Measurements from ENCODE around the gene CD248.

DNA sequence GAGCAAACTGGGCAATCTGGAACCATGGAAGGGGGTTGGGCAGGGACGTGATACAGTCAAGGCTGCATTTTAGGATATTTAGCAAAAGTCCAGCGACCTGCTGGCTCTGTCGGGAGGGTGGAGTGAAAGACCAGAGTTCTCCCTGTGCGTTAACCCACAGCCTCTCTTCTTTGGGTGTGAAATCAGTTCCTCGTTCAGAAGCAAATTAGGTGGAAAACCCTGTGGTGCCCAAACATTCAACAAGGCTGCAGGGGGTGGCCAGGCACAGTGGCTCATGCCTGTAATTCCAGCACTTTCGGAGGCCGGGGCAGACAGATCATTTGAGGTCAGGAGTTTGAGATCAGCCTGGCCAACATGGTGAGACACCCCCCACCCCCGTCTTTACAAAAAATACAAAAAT, 19.2 kb downstream of the CD248 start:
- TF ChIP-seq, protein P1, sequence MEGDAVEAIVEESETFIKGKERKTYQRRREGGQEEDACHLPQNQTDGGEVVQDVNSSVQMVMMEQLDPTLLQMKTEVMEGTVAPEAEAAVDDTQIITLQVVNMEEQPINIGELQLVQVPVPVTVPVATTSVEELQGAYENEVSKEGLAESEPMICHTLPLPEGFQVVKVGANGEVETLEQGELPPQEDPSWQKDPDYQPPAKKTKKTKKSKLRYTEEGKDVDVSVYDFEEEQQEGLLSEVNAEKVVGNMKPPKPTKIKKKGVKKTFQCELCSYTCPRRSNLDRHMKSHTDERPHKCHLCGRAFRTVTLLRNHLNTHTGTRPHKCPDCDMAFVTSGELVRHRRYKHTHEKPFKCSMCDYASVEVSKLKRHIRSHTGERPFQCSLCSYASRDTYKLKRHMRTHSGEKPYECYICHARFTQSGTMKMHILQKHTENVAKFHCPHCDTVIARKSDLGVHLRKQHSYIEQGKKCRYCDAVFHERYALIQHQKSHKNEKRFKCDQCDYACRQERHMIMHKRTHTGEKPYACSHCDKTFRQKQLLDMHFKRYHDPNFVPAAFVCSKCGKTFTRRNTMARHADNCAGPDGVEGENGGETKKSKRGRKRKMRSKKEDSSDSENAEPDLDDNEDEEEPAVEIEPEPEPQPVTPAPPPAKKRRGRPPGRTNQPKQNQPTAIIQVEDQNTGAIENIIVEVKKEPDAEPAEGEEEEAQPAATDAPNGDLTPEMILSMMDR (IDR thresholded peaks at IDR 0.05; ENCODE audit: borderline replicate concordance, extremely low read depth, low read length, poor library complexity, severe bottlenecking), result no peak
- TF ChIP-seq EZH2 (IDR thresholded peaks at IDR 0.05; ENCODE audit: borderline replicate concordance, low read depth, low read length, severe bottlenecking), result no peak

All from DND-41 (cell line).